GM18505 (cell line): ENCODE results near the gene CCDC33.

Source experiments
- ATAC-seq: cut with Tn5 transposase; IDR thresholded peaks from one replicate; pipeline ENCODE4 v1.9.1; 2021; ENCODE audit not compliant: unreplicated experiment
- POLR2A ChIP-seq: IDR thresholded peaks from 4 replicates; pipeline ENCODE4 v1.6.1; 2011; ENCODE audit warnings: borderline replicate concordance; ENCODE audit not compliant: insufficient read depth, insufficient read length; ENCODE audit errors: extremely low read depth

CCDC33 gene

GRCh38 chr15:74316141-74316540 is 80.0 kb downstream of the CCDC33 start:
- no peak for TF ChIP-seq POLR2A
- no peak for ATAC-seq

GRCh38 chr15:74317820-74318375 is 81.8 kb downstream of the CCDC33 start:
- no peak for TF ChIP-seq POLR2A
- ATAC-seq = no peak

GRCh38 chr15:74318376-74319137 is 82.4 kb downstream of the CCDC33 start:
- no peak for ATAC-seq
- TF ChIP-seq POLR2A = no peak

- ATAC-seq = no peak
- no peak for TF ChIP-seq POLR2A
Observed at GRCh38 chr15:74319138-74319460, 83.0 kb downstream of the CCDC33 start.

GRCh38 chr15:74319596-74320351 is 83.6 kb downstream of the CCDC33 start:
- ATAC-seq = no peak
- no peak for TF ChIP-seq POLR2A

GRCh38 chr15:74320352-74321247 is 84.5 kb downstream of the CCDC33 start:
- no peak for ATAC-seq
- TF ChIP-seq POLR2A = no peak

- no peak for TF ChIP-seq POLR2A
- ATAC-seq = no peak
Observed at GRCh38 chr15:74322558-74323180, 86.5 kb downstream of the CCDC33 start.

- no peak for TF ChIP-seq POLR2A
- ATAC-seq = no peak
Observed at GRCh38 chr15:74324714-74325113, 88.6 kb downstream of the CCDC33 start.

- ATAC-seq = no peak
- TF ChIP-seq POLR2A = no peak
Observed at GRCh38 chr15:74326746-74327145, 90.6 kb downstream of the CCDC33 start.

GRCh38 chr15:74327756-74328155 is 91.6 kb downstream of the CCDC33 start:
- no peak for ATAC-seq

GRCh38 chr15:74328331-74329056 is 92.4 kb downstream of the CCDC33 start:
- TF ChIP-seq POLR2A = no peak
- ATAC-seq = no peak

More at GRCh38 chr15:74327756-74328155, 91.6 kb downstream of the CCDC33 start:
- TF ChIP-seq POLR2A = no peak

GRCh38 chr15:74330861-74331408 is 94.8 kb downstream of the CCDC33 start:
- no peak for ATAC-seq

More at GRCh38 chr15:74330861-74331408, 94.8 kb downstream of the CCDC33 start:
- no peak for TF ChIP-seq POLR2A
